ENCODE measurements around the gene CGNL1.

CGNL1 gene

DNA sequence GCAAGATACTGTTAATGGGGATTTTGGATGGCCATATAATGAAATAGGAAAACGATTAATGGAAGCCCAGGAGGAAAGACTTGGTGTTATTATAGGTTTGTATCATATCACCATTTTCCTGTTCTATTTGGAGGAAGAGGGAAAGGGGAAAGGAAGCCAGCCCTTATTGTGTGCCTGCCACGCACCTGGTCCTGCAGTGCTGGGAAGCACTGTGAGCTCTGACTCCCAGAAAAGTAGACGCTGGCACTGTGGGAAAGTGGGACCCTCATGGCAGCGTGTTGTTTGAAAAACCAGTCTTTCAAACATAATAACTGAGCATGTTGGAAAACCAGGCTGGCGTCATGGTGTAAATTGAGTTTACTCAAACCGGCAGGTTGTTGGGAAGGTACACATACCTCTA is 22.0 kb downstream of the CGNL1 start:
- 90 to 97% methylated on average over 6 of the region's 6 CpGs for WGBS, 2 experiments
- H3K36me3 ChIP-seq (ENCODE audit: control insufficient read depth, insufficient read depth, low read length) = no peaks in the 10 kb centered on the region
- no peaks in the 10 kb centered on the region for H3K9me3 ChIP-seq (ENCODE audit: control insufficient read depth, low read length)
- no peak overlapping the region for H3K27ac ChIP-seq (ENCODE audit: insufficient read depth, low read depth, low read length, poor library complexity, severe bottlenecking)
- no peaks in the 10 kb centered on the region for H3K27me3 ChIP-seq (ENCODE audit: control insufficient read depth, insufficient read depth, low read length, poor library complexity, severe bottlenecking)
- no peak overlapping the region for H3K4me3 ChIP-seq (ENCODE audit: insufficient read depth, low read depth, low read length)
- H3K4me1 ChIP-seq (ENCODE audit: control insufficient read depth, insufficient read depth, low read length) = peaks cover 4% of the 10 kb centered on the region

DNA sequence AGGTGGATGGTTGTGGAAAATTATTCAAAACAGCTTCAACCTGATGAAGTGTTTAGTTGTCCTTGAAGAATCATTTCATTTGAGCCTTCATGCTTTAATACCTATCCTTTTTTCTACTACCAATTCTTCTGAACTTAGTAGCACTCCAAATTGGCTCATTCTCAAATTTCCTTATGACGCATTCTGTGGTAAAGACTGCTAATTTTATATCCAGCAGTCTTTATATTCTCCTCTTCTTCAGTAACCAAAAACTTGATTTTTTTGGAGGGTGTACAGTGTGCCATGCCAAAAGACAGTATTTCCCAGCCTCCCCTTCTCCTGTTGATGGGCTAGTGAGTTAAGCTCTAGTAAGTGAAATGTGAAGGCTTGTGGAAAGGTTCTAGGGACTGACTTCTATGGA is 25.2 kb downstream of the CGNL1 start:
- Histone ChIP-seq H3K9me3 (ENCODE audit: control insufficient read depth, low read length) (no peaks in the 10 kb centered on the region), H3K4me1 (ENCODE audit: control insufficient read depth, insufficient read depth, low read length) (peaks cover 10% of the 10 kb centered on the region), H3K27me3 (ENCODE audit: control insufficient read depth, insufficient read depth, low read length, poor library complexity, severe bottlenecking) (no peaks in the 10 kb centered on the region), H3K4me3 (ENCODE audit: insufficient read depth, low read depth, low read length) (no peak overlapping the region), H3K36me3 (ENCODE audit: control insufficient read depth, insufficient read depth, low read length) (no peaks in the 10 kb centered on the region), H3K27ac (ENCODE audit: insufficient read depth, low read depth, low read length, poor library complexity, severe bottlenecking) (no peak overlapping the region)
- WGBS, 2 experiments = 95 to 96% methylated on average over 1 of the region's 1 CpG

DNA sequence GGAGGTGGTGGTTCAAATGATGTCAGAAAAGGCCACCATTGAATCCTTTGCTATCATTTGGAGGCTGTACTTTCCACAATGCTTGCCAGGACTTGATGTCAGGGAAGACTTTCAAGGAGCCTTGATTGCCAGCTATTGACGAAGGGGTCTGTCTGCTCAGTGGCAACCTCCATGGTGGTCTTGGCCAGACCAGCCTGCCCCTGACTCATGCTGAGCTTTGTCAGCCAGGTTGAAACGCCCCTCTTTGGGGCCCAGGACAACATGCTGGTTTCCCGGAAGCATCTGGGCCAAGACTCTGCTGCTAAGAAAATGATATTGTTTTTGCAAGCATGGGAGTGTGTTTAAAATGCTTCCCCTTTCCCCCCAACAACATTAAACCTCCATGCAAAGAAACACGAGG is 26.7 kb downstream of the CGNL1 start:
- no peaks in the 10 kb centered on the region for H3K36me3 ChIP-seq (ENCODE audit: control insufficient read depth, insufficient read depth, low read length)
- H3K27me3 ChIP-seq (ENCODE audit: control insufficient read depth, insufficient read depth, low read length, poor library complexity, severe bottlenecking) = no peaks in the 10 kb centered on the region
- H3K4me3 ChIP-seq (ENCODE audit: insufficient read depth, low read depth, low read length) = no peak overlapping the region
- H3K9me3 ChIP-seq (ENCODE audit: control insufficient read depth, low read length) = no peaks in the 10 kb centered on the region
- peaks cover 10% of the 10 kb centered on the region for H3K4me1 ChIP-seq (ENCODE audit: control insufficient read depth, insufficient read depth, low read length)
- WGBS, 2 experiments = 31 to 42% methylated on average over 3 to 4 of the region's 4 CpGs
- no peak overlapping the region for H3K27ac ChIP-seq (ENCODE audit: insufficient read depth, low read depth, low read length, poor library complexity, severe bottlenecking)

DNA sequence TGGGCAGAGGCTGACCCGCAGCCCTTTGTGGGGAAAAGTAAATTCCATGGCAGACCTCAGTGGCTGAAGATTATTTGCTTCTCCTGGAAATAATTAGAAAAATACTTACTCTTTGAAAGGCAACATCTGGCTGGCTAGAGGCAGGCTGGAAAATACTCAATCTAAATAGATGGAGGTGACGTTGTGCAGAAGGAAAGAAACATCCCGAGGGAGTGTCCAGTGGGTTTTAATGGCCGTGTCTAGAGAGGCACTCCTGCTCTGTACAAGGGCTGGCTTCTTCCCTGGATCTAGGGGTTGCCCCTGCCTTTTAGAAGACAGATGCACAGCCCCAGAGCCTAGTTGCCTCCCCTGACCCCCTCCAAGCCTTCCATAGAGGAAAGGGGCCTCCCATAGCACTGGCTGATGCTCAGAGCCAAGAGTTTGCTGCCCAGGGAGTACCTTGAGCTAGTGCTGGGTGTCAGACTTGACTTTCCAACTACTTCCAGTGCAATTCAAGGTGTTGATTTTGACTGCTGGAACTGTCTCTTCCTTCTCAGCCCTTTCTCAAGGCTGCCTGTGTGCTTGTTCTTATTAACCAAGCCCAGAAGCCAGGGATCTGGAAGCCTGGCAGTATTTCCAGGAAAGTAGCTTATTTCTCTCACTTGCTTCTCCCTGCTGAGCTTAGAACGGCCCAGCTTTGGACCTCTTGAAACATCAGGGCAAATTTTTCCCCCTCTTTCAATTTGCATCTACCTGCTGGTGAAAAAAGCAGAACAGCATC is 27.4 kb downstream of the CGNL1 start:
- H3K4me1 ChIP-seq (ENCODE audit: control insufficient read depth, insufficient read depth, low read length) = peaks cover 10% of the 10 kb centered on the region
- no peak overlapping the region for H3K27ac ChIP-seq (ENCODE audit: insufficient read depth, low read depth, low read length, poor library complexity, severe bottlenecking)
- WGBS, 2 experiments = 86 to 89% methylated on average over 5 of the region's 5 CpGs
- no peaks in the 10 kb centered on the region for H3K36me3 ChIP-seq (ENCODE audit: control insufficient read depth, insufficient read depth, low read length)
- no peaks in the 10 kb centered on the region for H3K9me3 ChIP-seq (ENCODE audit: control insufficient read depth, low read length)
- no peak overlapping the region for H3K4me3 ChIP-seq (ENCODE audit: insufficient read depth, low read depth, low read length)
- H3K27me3 ChIP-seq (ENCODE audit: control insufficient read depth, insufficient read depth, low read length, poor library complexity, severe bottlenecking) = no peaks in the 10 kb centered on the region

DNA sequence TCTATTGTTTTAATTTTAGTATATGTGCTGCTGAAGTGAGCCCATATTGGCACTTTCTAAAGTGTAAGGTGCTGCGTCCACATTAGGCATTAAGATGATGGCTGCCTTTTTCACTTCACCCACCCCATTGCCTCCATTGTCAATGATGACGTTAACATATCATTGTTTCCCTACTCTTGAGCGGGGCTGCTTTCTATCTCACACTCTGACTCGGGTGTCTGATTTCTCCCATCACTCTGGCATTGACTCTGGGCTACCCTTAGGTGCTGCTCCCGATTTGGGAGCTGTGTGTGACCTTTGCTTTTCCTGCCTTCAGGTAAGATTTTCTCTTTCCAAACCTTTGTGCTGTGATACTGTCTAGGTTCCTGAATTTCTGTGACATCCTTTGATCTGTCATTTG is 28.8 kb downstream of the CGNL1 start:
- Histone ChIP-seq H3K4me1 (ENCODE audit: control insufficient read depth, insufficient read depth, low read length) (peaks cover 10% of the 10 kb centered on the region), H3K4me3 (ENCODE audit: insufficient read depth, low read depth, low read length) (no peak overlapping the region), H3K27ac (ENCODE audit: insufficient read depth, low read depth, low read length, poor library complexity, severe bottlenecking) (no peak overlapping the region), H3K36me3 (ENCODE audit: control insufficient read depth, insufficient read depth, low read length) (no peaks in the 10 kb centered on the region), H3K9me3 (ENCODE audit: control insufficient read depth, low read length) (no peaks in the 10 kb centered on the region), H3K27me3 (ENCODE audit: control insufficient read depth, insufficient read depth, low read length, poor library complexity, severe bottlenecking) (no peaks in the 10 kb centered on the region)
- WGBS, 2 experiments = 64 to 66% methylated on average over 5 of the region's 5 CpGs

DNA sequence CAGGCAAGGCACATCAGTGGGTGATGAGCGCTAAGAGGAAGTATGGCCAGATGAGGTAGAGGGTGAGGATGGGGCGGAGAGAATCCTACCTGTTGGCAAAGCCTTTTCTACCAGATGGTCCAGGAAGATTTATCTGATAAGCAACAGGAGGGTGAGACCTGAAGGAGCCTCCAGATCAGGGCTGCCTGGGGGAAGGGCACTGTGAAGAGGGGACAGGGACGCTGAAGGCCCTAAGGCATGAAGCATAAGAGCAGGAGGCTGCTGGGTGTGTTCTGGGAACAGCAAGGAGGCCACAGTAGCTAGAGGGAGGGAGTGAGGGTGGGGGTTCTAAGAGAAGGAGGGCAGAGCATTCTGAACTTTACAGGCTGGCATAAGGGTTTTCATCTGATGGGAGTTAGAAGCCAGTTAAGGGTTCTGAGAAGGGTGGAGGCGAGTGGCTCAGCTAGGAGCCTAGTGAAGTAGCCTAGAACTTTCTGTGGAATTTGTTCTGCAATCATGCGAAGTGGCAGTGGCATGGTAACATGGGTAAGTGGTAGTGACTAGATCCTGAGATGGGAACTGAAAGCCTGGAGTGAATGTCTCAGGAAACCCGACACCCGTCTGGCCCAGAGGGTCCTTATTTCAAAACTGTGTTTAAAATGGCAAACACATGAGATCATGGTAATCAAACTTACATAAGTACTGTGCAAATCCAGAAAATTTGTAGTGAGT is 29.9 kb downstream of the CGNL1 start:
- H3K27me3 ChIP-seq (ENCODE audit: control insufficient read depth, insufficient read depth, low read length, poor library complexity, severe bottlenecking) = no peaks in the 10 kb centered on the region
- H3K27ac ChIP-seq (ENCODE audit: insufficient read depth, low read depth, low read length, poor library complexity, severe bottlenecking) = no peak overlapping the region
- no peaks in the 10 kb centered on the region for H3K36me3 ChIP-seq (ENCODE audit: control insufficient read depth, insufficient read depth, low read length)
- H3K4me1 ChIP-seq (ENCODE audit: control insufficient read depth, insufficient read depth, low read length) = peaks cover 10% of the 10 kb centered on the region
- H3K9me3 ChIP-seq (ENCODE audit: control insufficient read depth, low read length) = no peaks in the 10 kb centered on the region
- H3K4me3 ChIP-seq (ENCODE audit: insufficient read depth, low read depth, low read length) = no peak overlapping the region
- WGBS, 2 experiments = 81 to 89% methylated on average over 6 to 7 of the region's 7 CpGs

DNA sequence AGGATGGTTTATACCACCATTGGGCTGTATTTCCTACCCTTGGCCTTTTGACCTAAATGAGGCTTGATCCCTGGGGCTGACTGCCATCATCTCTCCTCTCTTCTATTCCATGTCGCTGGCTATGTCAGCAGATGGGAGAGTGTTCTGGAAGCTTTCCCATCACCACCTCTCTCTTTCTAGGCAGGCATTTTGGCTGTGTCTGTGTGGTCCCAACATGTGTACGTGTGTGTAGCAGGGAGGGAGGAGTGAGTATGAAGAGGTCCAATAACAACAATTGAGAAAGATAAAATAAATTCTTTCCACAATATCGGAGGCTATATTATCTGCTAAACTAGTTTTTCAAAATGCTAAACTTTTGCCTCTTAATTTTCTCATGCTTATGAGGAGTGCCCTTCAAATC is 34.1 kb downstream of the CGNL1 start:
- no peaks in the 10 kb centered on the region for H3K36me3 ChIP-seq (ENCODE audit: control insufficient read depth, insufficient read depth, low read length)
- no peak overlapping the region for H3K4me3 ChIP-seq (ENCODE audit: insufficient read depth, low read depth, low read length)
- peaks cover 10% of the 10 kb centered on the region for H3K4me1 ChIP-seq (ENCODE audit: control insufficient read depth, insufficient read depth, low read length)
- no peaks in the 10 kb centered on the region for H3K27me3 ChIP-seq (ENCODE audit: control insufficient read depth, insufficient read depth, low read length, poor library complexity, severe bottlenecking)
- H3K9me3 ChIP-seq (ENCODE audit: control insufficient read depth, low read length) = no peaks in the 10 kb centered on the region
- H3K27ac ChIP-seq (ENCODE audit: insufficient read depth, low read depth, low read length, poor library complexity, severe bottlenecking) = no peak overlapping the region
- 90 to 91% methylated on average over 1 to 3 of the region's 3 CpGs for WGBS, 2 experiments

DNA sequence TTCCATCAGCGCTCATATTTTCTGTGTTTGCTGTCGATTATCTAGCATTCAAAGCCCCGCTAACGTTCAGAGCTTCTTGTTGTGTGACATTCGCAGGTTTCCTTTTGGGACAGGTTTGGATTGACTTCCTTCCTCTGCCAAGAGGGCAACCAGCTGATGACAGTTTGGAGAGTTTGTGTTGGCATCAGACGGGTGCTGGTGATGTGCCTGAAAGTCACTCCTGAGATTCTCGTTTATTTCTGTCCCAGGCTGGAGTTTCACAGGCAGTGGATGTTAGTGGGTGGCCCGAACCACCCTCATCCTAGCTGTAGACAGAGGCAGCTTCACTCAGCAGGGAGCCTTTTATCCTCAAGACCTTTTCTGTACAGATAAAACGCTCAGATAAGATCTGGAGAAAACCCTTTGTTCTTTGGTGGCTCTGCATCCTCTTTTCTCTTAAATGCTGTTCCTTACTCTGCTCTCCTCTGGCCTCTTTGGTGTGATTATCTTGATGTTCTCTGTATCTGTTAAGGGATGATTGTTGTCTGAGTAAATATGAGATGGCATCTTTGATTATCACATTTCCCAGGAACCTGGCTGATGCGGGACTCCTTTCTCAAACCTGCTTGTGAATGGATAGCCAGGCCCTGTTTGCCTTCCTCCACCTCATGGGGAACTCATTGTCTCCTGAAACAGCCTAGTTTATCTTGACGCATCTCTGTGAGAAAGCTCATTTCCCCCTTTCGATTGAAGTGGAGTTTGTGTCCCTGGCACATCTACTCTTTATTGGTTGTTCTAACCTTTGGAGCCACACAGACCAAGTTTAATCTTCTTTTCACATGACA is 35.9 kb downstream of the CGNL1 start:
- Histone ChIP-seq H3K4me3 (ENCODE audit: insufficient read depth, low read depth, low read length) (no peak overlapping the region), H3K27me3 (ENCODE audit: control insufficient read depth, insufficient read depth, low read length, poor library complexity, severe bottlenecking) (no peaks in the 10 kb centered on the region), H3K4me1 (ENCODE audit: control insufficient read depth, insufficient read depth, low read length) (peaks cover 10% of the 10 kb centered on the region), H3K9me3 (ENCODE audit: control insufficient read depth, low read length) (no peaks in the 10 kb centered on the region), H3K27ac (ENCODE audit: insufficient read depth, low read depth, low read length, poor library complexity, severe bottlenecking) (no peak overlapping the region), H3K36me3 (ENCODE audit: control insufficient read depth, insufficient read depth, low read length) (no peaks in the 10 kb centered on the region)
- 80 to 83% methylated on average over 12 of the region's 12 CpGs for WGBS, 2 experiments

DNA sequence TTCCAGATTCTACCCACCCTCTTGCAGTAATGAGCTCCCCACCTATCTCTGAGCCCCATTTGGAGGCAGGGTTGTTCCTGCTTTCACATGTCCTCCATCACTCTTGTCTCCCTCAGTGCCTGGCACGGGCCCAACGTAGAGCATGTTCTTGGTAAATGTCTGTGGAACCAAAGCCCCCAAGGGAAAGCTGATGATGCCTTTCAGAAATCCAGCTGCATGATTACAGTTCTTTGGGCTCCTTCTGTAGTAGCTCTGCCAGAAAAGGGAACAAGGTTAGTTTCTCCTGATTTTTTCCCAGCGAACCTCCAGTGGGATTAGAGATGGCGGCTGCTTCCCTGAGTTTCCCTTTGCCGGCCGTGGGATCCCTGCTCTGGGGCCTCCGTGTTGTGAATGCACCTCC is 39.3 kb downstream of the CGNL1 start:
- Histone ChIP-seq H3K4me3 (ENCODE audit: insufficient read depth, low read depth, low read length) (no peak overlapping the region), H3K36me3 (ENCODE audit: control insufficient read depth, insufficient read depth, low read length) (no peaks in the 10 kb centered on the region), H3K27ac (ENCODE audit: insufficient read depth, low read depth, low read length, poor library complexity, severe bottlenecking) (no peak overlapping the region), H3K9me3 (ENCODE audit: control insufficient read depth, low read length) (no peaks in the 10 kb centered on the region), H3K4me1 (ENCODE audit: control insufficient read depth, insufficient read depth, low read length) (peaks cover 10% of the 10 kb centered on the region), H3K27me3 (ENCODE audit: control insufficient read depth, insufficient read depth, low read length, poor library complexity, severe bottlenecking) (no peaks in the 10 kb centered on the region)
- WGBS, 2 experiments = 95 to 96% methylated on average over 7 of the region's 7 CpGs

DNA sequence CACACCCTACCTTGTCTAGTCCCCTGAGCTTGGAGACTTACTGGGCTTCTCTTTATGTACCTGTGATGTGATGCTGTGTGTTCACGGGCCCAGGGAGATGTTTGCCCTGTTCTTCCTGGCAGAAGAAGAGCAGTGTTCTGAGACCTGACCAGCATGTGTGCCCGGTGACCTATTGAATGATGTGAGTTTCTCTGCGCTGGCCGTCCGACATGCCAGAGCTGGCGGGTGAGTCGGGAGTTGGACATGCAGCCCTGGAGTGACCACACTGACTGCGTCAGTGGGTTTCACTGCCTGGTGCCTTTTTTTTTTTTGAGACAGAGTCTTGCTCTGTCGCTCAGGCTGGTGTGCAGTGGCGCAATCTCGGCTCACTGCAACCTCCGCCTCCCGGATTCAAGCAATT is 42.3 kb downstream of the CGNL1 start:
- Histone ChIP-seq H3K4me3 (ENCODE audit: insufficient read depth, low read depth, low read length) (no peak overlapping the region), H3K27me3 (ENCODE audit: control insufficient read depth, insufficient read depth, low read length, poor library complexity, severe bottlenecking) (no peaks in the 10 kb centered on the region), H3K4me1 (ENCODE audit: control insufficient read depth, insufficient read depth, low read length) (no peaks in the 10 kb centered on the region), H3K36me3 (ENCODE audit: control insufficient read depth, insufficient read depth, low read length) (no peaks in the 10 kb centered on the region), H3K9me3 (ENCODE audit: control insufficient read depth, low read length) (no peaks in the 10 kb centered on the region), H3K27ac (ENCODE audit: insufficient read depth, low read depth, low read length, poor library complexity, severe bottlenecking) (no peak overlapping the region)
- WGBS, 2 experiments = 87 to 91% methylated on average over 13 of the region's 13 CpGs

Measured in ectodermal cell (in vitro differentiated cells).